IPS-NIHi11 (cell line): ENCODE measurements around the gene CLDN11.

Experiments used
- DNase-seq: peaks from one replicate; pipeline ENCODE4 v3.0.0; 2012; ENCODE audit warnings: mixed read lengths, low spot score

The CLDN11 gene

DNA sequence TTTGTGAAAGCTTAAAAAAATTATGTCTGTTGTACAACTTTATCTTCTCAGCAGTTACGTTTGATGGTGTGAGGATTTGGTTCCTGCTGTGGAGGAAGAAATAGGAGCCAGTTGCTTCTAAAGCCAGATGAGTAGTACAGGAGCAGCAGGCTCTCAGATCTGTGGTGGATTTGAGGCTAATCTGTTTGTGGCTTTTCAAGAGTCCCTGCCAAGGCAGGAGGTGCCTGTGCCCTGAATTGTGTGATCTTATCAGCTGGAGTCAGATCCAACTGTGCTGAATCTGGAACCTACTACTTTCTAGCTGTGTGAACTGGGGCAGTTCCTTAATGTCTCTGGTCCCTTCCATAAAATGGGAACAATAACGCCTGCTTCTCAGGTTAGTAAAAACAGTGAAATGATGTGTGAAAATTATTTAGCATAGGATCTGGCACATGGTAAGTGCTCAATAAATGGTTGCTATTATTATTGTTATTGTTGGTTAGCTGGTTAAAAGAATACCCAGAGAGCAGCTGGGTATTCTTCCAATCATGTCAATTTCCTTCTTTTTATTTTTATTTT, 7.7 kb downstream of the CLDN11 start:
- DNase-seq, result no peak

DNA sequence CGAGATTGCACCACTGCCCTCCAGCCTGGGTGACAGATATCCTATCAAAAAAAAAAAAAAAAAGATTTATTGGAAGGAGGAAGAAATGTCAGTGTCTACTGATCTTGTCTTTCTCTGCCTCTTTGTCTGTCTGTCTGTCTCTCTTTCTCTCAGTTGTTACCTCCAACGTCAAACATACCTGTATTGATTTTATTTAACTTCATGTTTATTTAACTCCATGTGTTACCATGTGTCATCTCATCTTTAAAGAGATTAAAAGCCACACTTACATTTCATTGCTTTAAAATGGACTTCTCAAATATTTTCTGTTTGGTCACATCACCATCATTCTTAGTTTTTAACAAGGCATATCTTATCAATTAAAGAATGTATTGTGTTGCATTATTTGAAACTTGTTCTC, 9.4 kb downstream of the CLDN11 start:
- no peak for DNase-seq

DNA sequence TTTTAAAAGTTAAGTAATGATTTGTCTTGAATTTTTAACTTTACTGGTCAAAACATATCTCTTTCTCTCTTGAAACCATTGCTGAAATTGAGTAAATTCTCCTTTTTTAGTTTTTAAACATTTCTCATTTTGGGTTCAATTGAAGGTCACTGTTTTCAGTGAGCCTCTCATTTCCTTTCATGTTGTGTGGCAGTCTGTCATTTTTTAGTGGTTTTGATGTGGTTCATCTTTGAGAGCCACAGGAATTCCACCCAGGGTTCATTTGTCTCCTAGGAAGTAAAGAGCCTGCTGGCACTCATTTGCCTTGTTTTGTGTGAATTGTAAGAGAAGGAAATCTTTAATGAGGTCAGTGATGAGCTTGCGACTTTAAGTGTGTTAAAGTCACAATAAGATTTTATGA, 10.4 kb downstream of the CLDN11 start:
- DNase-seq, result no peak

DNA sequence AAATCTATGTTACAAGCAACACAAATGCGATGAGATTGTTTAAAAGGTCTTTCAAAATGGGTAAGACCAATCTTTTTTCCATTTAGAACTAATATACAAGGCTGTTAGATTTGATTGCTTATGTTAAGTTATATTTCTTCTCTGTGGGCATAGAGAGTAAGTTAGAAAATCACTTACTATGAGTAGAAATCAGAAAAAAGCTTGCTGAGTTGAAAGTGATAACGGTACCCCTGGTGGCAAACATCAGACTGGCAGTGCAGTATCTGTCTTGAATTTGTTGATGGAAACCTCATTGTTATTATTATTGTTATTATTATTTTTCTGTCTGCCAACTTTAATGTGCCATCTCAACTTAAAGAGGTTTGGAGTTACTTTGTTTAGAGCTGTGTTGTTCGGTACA, 12.4 kb downstream of the CLDN11 start:
- no peak for DNase-seq

DNA sequence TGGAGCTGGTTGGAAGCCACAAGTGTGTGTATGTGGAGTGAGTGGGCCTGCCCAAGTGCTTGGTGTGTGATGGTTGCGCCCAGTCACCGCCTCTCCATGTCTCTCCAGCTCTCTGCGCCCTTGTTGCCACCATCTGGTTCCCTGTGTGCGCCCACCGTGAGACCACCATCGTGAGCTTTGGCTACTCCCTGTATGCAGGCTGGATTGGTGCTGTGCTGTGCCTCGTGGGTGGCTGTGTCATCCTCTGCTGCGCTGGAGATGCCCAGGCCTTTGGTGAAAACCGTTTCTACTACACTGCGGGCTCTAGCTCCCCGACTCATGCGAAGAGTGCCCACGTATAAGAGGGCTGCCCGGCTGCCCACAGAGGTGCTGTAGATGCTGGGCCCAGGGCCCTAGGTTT, 13.7 kb downstream of the CLDN11 start:
- DNase-seq, result no peak

DNA sequence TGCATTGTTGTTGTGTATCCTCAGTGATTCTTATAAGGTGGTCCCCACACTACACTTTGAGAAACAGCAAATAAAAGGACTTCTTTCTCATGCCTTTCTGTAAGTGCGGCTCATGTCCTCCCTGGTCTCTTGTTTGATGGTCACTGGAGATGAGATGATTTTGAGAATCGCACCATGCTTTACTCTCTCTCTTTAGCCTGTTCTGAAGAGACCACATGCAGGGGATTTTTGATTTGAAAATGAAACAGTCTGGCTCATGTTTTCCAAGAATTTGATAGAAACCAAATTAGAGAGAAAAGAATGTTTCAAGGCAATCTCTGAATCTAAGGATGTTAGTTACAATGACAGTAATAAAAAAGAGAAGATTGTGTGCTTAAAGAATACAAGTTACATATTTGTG, 18.0 kb downstream of the CLDN11 start:
- no peak for DNase-seq

DNA sequence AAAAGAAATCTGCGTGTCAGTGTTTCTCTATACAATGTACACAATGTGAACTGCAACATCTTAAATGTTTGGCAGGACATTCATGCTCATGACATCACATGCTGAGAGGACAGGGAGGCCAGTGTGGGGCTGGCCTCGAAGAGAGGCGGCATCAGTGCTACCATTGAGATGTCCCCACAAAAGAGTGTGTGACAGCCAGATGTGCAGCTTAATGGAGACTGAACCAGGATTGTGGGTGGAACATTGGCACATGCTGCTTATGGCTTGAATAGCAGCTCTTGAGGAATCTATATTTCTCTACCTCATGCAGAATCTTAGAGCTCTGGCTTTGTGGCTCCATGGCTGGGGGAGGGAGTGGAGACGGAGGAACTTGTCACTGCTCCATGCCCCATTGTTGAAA, 18.5 kb downstream of the CLDN11 start:
- no peak for DNase-seq

DNA sequence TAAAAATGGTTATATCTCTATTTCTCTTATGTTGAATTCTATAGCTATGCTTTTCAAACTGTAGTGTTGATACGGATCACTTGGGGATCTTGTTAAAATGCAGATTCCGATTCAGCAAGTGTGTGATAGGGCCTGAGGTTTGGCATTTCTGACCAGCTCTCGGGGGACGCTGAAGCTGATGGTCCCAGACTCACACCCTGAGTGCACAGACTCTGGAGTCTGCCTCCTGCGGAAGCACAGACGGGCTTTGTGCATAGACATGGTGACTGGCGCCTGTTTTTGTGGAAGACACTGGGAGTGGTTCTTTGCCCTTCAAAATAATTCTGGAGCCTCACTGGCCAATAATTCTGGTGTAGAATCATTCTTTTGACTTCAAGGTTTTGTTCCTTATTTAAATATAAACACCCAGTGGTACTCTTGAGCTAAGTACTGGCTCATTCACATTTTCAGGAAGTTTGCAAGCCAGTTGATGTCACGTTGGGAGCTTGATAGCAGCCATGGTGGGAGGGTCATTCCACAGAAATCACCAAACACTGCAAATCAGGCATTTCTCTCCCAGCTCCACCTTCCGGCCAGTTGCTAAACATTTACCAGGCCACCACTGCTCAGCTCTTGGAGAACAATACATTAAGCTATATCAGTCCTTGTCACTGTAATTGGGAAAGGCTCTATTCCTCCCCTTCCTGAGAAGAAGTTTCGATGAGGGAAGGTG, 19.2 kb downstream of the CLDN11 start:
- no peak for DNase-seq

DNA sequence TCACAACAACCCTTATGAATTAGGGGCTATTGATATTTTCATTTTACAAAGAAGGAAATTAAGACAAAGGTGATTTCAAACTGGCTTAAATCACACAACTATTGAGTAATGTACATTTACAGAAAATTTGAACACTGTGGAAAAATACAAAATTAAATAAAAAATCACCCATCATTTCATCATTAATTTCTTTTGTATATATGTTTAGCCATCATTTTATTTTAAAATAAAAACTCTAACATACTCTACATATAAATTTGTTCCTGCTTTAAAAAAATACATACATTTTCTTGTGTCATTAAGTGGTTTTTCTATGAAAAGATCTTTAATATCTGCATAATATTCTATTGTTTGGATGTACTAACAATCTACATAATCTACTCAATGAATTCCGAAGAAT, 20.2 kb downstream of the CLDN11 start:
- no peak for DNase-seq

DNA sequence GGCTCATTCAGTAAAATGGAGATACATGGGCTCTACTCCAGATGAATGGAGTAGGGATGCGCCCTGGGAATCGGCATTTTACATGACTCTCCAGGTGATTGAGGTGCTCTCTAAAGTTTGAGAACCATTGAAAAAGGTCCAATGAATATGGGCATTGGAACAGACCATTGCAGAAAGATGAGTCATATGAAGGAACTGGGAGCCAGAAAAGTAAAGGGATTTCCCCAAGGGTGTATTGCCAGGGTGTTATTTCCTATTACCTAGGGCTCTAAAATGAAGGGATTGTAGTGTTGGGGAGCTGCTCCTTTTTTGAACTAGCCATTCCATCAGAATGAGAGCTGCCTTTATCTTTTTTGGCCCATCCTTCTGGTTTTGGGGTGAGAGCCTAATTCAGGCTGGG, 21.7 kb downstream of the CLDN11 start:
- no peak for DNase-seq

DNA sequence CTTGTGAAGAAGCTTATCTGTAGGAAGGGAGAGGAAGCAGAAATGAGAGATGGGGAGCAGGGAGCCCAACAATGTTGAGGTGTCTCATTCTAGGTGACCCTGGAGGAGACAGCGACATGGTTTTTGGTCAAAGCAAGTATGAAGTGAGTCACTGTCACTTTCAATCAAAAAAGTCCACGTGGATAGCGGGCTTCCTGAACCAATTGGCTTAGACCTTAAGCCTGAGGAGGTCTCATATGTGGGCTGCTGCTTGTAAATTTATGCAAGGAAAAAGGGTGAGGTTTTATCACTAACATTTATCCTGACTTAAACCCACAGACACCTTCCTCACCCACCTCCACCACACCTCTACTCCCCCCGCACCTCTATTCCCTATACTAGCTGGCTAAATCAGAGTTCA, 22.7 kb downstream of the CLDN11 start:
- no peak for DNase-seq

DNA sequence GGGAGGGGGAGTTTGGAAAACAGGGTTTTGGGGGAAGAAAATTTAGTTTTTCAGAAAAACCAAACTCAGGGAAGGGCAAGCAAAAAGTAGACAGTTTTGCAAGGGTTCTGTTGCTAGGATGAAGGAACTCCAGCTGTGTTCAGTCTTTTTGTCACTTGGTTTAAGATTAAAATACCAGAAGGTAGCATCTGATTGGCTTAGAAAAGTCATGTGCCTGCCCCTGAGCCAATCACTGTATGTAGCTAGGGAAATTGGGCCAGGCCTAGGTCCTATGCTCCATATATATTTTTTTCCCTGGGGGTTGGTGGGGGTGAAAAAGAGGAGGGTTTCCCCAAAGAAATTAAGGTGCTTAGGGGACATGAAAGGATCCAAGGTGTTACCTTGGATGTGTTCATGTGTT, 24.3 kb downstream of the CLDN11 start:
- peak; percentile 20 for DNase-seq

DNA sequence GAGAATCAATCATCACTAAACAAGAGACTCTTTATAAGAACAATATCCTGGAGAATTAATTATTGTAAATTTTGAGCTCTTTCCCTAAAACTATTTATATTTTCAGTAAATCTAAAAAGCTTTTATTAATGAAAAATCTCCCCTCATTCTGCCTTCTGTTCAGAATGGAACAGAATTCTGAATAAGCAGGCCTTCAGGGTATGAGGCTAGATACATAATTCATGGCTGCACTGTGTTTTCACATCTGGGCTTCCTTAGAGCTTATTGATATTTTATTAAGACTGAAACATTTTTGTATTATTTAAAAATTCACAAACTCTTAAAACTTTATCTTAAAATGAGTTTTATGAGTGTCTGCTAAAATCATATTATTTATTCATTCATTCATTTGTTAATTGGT, 24.8 kb downstream of the CLDN11 start:
- DNase-seq, result no peak

DNA sequence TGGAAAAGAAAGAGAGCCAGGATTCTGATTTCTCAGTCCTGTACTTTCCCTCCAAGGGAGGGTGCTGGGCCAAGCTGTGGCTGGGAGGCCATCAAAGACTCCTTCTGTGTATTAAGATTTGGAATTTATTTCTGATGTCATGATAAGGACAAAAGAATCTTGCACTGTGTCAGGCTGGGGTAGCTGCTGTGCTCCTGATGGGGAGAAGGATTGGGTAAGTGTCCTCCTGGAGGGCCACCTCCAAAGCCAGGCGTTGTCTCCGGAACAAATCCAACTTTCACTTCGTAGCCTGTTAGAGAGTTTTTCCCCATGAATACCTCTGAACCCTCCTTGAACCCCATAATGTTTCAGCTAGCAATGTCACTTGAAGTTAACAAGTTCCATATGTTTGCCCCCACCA, 29.9 kb downstream of the CLDN11 start:
- DNase-seq, result no peak

DNA sequence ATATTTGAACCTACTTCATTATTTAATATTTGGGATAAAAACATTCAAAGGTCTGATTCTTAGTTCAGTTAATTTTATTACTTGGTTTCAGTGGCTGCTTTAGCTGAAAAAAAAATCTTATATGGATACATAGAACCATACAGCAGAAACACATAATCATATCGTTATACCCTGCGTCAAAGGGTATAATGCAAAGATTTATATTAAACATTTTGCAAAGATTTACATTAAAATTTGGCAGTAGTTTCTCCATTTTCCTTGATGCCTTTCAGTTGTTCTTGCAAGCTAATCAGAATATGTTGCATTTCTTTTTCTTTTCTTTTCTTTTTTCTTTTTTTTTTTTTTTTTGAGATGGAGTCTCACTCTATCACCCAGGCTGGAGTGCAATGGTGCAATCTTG, 31.4 kb downstream of the CLDN11 start:
- no peak for DNase-seq

DNA sequence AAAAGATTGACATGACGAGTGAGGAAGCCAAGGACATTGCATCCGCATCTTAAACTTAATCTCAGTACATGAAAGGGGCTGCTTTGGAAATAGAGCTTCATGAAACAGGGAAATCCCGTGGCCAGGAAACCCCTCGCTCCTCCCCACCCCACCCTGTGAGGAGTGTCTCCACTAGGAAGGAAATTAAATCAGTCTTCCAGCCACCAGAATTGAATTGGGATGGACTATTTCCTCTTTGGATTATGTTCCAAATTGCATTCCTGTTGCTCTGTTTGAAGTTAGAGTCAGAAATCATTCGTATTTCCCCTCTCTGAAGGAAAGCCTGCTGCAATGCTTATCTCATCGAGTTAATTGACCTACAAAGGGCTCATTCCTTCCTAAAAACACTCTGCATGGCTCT, 35.8 kb downstream of the CLDN11 start:
- no peak for DNase-seq

DNA sequence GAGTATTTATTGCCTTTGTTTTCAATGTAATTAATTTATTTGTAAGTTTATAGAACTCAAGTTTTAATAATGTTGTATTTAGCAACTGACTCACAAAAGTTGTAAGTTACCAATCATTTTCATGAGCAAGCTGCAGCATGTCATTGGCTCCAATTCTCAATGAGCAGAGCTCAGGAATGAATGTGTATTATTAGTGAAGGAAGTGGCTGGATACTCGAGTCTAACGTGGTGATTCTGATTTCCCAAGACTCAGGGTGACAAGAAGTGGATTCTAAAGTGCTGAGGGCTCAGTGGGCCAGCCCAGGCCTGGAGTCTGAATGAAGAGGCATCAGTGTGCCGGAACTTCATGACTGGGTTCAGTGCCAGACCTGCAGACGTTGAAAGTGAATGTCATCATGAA, 39.6 kb downstream of the CLDN11 start:
- no peak for DNase-seq

DNA sequence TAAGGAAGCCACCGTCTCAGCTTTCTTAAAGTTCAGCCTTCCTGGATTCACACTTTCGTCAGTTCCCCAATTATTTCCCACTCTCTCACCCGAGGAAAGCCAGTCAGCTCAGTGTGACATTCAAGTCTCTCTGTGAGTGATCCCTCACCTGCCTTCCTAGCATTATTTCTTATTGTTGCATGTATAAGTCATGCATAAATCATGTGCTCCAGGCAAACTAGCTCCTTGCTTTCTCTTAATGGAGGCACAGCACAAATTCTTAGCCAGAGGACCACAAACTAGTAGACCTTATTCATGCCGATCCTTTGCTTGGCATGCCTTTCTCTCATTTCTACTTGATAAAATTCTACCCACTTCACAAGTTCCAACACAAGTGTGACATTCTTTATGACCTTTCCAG, 44.3 kb downstream of the CLDN11 start:
- DNase-seq, result no peak

DNA sequence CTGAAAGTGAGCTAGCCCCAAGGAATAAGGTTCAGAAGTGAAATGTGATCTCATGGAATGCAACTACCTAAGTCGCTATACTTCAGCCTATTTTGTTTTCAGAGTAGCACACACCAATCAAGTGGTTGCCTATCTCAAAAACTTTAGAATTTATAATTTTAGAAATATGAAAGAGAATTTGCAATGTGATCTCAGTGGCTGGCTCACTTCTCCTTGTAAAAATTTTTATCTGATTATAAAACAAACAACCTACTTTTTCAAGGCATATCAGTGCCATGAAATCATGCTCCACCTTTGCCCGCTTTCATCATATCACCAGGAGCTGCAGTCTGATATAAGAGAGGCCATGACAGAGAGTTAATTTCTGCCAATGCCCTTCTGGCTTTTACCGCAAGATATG, 47.3 kb downstream of the CLDN11 start:
- DNase-seq, result no peak

DNA sequence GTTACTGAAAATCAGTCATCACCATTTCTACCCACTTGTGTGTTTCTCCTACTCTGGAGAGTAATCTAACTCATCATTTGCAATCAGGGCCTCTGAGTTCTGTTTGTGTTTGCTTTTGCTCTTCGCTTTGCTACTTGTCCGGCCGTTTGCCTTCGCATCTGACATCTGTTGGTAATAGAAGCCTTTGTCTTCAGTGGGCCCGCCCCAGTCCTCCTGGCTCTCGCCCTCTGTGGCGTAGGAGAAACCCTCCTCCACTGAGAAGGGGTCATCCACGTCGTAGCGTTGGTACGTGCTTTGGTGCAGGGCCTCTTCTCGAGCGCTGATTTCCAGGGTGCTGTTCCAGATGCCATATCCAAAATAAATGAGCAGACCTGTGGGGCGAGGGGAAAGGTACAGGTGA, 48.3 kb downstream of the CLDN11 start:
- no peak for DNase-seq

DNA sequence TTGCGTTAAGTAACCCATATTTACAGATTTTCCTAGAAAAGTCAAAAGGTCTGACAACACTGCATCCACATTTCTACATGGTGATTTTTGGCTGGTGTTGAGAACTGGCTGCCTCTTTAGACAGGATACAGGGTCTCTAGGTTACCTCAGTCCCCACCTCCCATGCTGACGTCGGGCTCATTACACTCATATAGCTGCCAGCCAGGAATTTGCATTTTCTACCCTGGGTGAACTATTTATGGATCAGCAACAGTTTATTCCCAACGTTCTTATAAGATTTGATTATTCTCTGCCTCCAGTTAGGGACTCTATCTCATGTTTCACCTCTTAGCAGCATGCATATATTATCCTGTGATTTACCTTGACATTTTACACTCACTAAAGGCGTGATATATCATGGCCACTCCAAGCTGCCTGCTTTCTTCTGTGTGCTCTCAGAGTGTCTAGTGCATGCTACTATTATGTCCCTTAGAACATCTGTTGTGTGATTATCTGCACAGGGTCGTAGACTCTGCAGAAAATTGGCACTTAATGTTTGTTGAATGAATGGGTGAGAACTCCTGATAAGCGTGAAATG, 49.0 kb downstream of the CLDN11 start:
- DNase-seq, result no peak

DNA sequence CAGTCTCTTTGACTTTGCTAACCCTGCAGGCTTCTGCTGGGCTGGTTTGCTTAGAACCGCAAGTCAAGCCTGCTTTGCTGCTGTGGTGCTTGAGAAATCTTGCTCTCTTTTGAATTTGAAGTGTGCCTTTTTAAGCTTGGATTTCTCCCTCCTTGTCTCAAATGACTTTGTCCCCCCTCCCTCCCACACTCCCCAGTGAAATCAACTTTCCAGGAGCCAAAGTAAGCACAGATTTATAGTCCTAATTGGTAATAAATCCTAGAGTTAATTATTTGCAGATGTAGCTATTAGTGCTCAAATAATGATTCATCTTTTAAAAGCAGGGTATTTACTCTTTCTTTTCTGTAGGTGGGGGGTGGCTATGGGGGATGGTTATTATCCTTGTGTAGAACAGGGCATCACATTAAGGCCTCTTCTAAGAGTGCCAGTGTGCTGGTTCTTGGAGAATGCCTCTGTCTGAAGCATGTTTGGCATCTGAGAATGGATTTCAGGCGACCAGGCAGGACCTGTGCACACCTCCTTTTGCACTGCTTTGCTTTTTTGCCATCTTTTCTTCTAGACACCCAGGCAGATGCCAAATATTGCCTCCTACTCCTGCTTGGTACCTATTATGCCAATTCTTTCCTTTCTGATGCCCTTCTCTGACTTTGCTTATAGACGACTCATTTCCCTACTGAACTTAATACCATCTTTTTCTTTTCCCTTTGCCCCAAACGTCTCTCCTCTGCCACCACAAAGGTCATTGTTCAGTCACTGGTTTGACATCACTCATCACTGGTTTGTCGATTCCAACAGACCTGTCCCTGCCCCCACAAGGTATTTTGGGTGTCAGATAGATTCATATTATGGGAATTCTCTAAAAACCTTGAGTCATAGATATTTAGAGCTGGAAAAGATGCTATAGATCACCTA, 50.7 kb downstream of the CLDN11 start:
- DNase-seq, result no peak
